Gastroesophageal sphincter (tissue), 3 donors: Measurements from ENCODE around the gene RENBP.

ENCODE experiments used
- EP300 ChIP-seq: sonication (generic); formaldehyde crosslinking; IDR thresholded peaks from one replicate; pipeline ENCODE4 v1.6.1; 2017; ENCODE audit warnings: antibody characterized with exemption, mild to moderate bottlenecking
- POLR2A ChIP-seq, 2 donors: fragments of 450-650 bp; IDR thresholded peaks; one replicate each; pipeline ENCODE4 v1.6.1; 2017; ENCODE audit warnings: antibody characterized with exemption in 2 of 2, mild to moderate bottlenecking in 2 of 2, moderate library complexity in 1 of 2
- POLR2AphosphoS5 ChIP-seq: sonication (generic); formaldehyde crosslinking; IDR thresholded peaks from one replicate; pipeline ENCODE4 v1.6.1; 2017; ENCODE audit warnings: antibody characterized with exemption
- TF ChIP-seq, protein P1 (sequence below), 4 experiments: fragments of 200-600 bp in 2 of 4; fragments of 450-650 bp in 2 of 4; sonication (generic) in 1 of 4; IDR thresholded peaks; one replicate each; pipeline ENCODE4 v1.5.1; 2017 to 2019; ENCODE audit warnings: antibody characterized with exemption in 4 of 4, mild to moderate bottlenecking in 2 of 4, moderate library complexity in 2 of 4

DNA sequence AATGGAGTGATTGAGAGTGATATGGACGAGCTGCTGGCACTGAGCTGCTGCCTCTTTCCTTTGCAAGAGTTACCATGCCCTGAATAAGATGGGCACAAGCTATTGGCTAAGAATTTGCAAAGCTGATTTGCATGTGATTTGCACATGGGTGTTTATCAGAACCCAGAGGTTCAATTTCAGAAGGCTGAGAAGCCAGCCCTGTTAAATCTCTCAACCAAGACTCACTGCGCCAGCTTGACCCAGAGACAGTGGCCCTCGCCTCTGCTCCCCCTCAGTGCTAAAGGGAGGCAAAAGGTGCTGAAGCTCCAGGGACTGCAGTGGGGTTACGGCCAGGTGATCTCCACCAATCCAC, 19.1 kb downstream of the RENBP start:
- TF ChIP-seq POLR2A (IDR thresholded peaks at IDR 0.05) (no peak), POLR2AphosphoS5 (no peak), EP300 (no peak)
- TF ChIP-seq, protein P1, sequence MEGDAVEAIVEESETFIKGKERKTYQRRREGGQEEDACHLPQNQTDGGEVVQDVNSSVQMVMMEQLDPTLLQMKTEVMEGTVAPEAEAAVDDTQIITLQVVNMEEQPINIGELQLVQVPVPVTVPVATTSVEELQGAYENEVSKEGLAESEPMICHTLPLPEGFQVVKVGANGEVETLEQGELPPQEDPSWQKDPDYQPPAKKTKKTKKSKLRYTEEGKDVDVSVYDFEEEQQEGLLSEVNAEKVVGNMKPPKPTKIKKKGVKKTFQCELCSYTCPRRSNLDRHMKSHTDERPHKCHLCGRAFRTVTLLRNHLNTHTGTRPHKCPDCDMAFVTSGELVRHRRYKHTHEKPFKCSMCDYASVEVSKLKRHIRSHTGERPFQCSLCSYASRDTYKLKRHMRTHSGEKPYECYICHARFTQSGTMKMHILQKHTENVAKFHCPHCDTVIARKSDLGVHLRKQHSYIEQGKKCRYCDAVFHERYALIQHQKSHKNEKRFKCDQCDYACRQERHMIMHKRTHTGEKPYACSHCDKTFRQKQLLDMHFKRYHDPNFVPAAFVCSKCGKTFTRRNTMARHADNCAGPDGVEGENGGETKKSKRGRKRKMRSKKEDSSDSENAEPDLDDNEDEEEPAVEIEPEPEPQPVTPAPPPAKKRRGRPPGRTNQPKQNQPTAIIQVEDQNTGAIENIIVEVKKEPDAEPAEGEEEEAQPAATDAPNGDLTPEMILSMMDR (IDR thresholded peaks at IDR 0.05), result no peak
